ENCODE data around the gene NUCB1. TPM values are rescaled to one million over a fixed set of nuclear protein-coding genes. Genes with fewer than 3 reads are reported as not detected.
A peak's percentile ranks its signal among the peaks of the same experiment; 100 is the strongest.

Gene NUCB1
- total and polyA plus RNA-seq, 2 donors (not counting 3 experiments of a cell fraction or from before 2014, with no cell fraction given), result 194 to 231 TPM

GRCh38 chr19:48874303-48875135 is 25.6 kb upstream of the NUCB1 start:
- intact Hi-C loops (cut with micrococcal nuclease), result no loop called here
- Histone ChIP-seq H3K79me2 (ENCODE audit: control insufficient read depth, insufficient read depth, low read length) (peaks cover 40% of the 10 kb centered on the region), H3K4me3 (replicated peaks in 1 of 3; ENCODE audit: insufficient read depth in 1 of 3, low read depth in 1 of 3, low read length in 3 of 3) (peak overlapping the region; percentile 93 to 100 (median 100)), H3K9me1 (replicated peaks; ENCODE audit: control insufficient read depth, extremely low read depth, insufficient read depth, low read length) (no peaks in the 10 kb centered on the region), H2AFZ (ENCODE audit: low read depth, low read length) (no peak overlapping the region), H3K27me3 (ENCODE audit: control insufficient read depth in 2 of 2, insufficient read depth in 2 of 2, low read length in 2 of 2) (no peaks in the 10 kb centered on the region), H3K9me3 (replicated peaks; ENCODE audit: control insufficient read depth, insufficient read depth, low read length) (no peaks in the 10 kb centered on the region), H3K4me2 (ENCODE audit: insufficient read depth, low read length) (peak overlapping the region; percentile 94), H4K20me1 (replicated peaks; ENCODE audit: control insufficient read depth, extremely low read depth, insufficient read depth, low read length) (no peaks in the 10 kb centered on the region), H3K27ac (ENCODE audit: insufficient read depth, low read depth, low read length) (peak overlapping the region; percentile 100), H3K36me3 (ENCODE audit: control insufficient read depth in 2 of 2, extremely low read depth in 1 of 2, insufficient read depth in 2 of 2, low read length in 2 of 2) (peaks cover 17 to 20% of the 10 kb centered on the region in 2 experiments), H3K9ac (replicated peaks; ENCODE audit: extremely low read depth, insufficient read depth, low read length) (peak overlapping the region; percentile 100), H3K4me1 (ENCODE audit: control insufficient read depth, extremely low read depth, insufficient read depth, low read length) (peaks cover 29% of the 10 kb centered on the region)
- ChIA-PET POLR2A (interaction anchor here (1.7 to 2.3 kb wide), 4 partner anchors 11 to 119 kb away, joined by 4 to 14 read pairs (median 7); partner anchors contain the start of genes GYS1 and RUVBL2), CTCF (interaction anchor here (1.7 to 6.0 kb wide), 4 partner anchors 25 to 96 kb away, joined by 4 to 45 read pairs (median 12); partner anchors contain the start of gene NUCB1)
- no TSS peak for BruUV-seq (replicated peaks)
- dilution Hi-C loops (cut with MboI; ENCODE audit: extremely low pct_ligation_motif_present, low sequenced_read_pairs), result no loop called here
- TF ChIP-seq POLR2AphosphoS5 (IDR thresholded peaks at IDR 0.05; ENCODE audit: insufficient read depth, low read depth, low read length) (peak; percentile 43), CTCF (IDR thresholded peaks at IDR 0.05; ENCODE audit: extremely low read depth in 1 of 2, insufficient read depth in 1 of 2, low read depth in 1 of 2, low read length in 2 of 2) (no peak), GATA2 (IDR thresholded peaks at IDR 0.05; ENCODE audit: insufficient read depth, insufficient read length, low read depth, low read length) (peak; percentile 69), POLR2A (IDR thresholded peaks at IDR 0.05; ENCODE audit: low read depth, low read length) (peak; percentile 56), MAX (IDR thresholded peaks at IDR 0.05; ENCODE audit: insufficient read depth, insufficient read length) (no peak), JUN (IDR thresholded peaks at IDR 0.05; ENCODE audit: borderline replicate concordance, insufficient read depth, insufficient read length, low read depth) (no peak), FOS (IDR thresholded peaks at IDR 0.05; ENCODE audit: borderline replicate concordance, insufficient read depth, low read length) (peak; percentile 72), MYC (IDR thresholded peaks at IDR 0.05; ENCODE audit: low read depth, low read length) (no peak)
- DNase-seq (ENCODE audit: low read depth, low spot score), result peak; percentile 69
- no peak for FAIRE-seq

Data from endothelial cell of umbilical vein (primary cell).